HG03575 (cell line): ENCODE data around the gene CCRL2.
"Not testable (repeated sequence)": the region's sequence is repeated elsewhere in the genome, so short reads cannot be mapped to it uniquely, and the experiment has no call there.

ENCODE experiments used
- ATAC-seq: cut with Tn5 transposase; IDR thresholded peaks from one replicate; pipeline ENCODE4 v1.9.1; 2021; ENCODE audit not compliant: unreplicated experiment, insufficient number of reproducible peaks, low FRiP score; ENCODE audit errors: extremely low read depth

Gene CCRL2

GRCh38 chr3:46419816-46420215 lies 12.8 kb downstream of the CCRL2 start:
- no peak for ATAC-seq

- ATAC-seq = no peak
Observed at GRCh38 chr3:46420931-46421330, 13.9 kb downstream of the CCRL2 start.

GRCh38 chr3:46422617-46423016 lies 15.6 kb downstream of the CCRL2 start:
- ATAC-seq = no peak

GRCh38 chr3:46423588-46423987 lies 16.5 kb downstream of the CCRL2 start:
- ATAC-seq = no peak

GRCh38 chr3:46426476-46426875 lies 19.4 kb downstream of the CCRL2 start:
- ATAC-seq = not testable (repeated sequence)

- ATAC-seq = not testable (repeated sequence)
Observed at GRCh38 chr3:46427404-46427803, 20.3 kb downstream of the CCRL2 start.

- ATAC-seq = no peak
Observed at GRCh38 chr3:46427916-46428833, 21.1 kb downstream of the CCRL2 start.

GRCh38 chr3:46429250-46429649 lies 22.2 kb downstream of the CCRL2 start:
- ATAC-seq = no peak

GRCh38 chr3:46429671-46430070 lies 22.6 kb downstream of the CCRL2 start:
- no peak for ATAC-seq

- ATAC-seq = not testable (repeated sequence)
Observed at GRCh38 chr3:46430879-46431278, 23.8 kb downstream of the CCRL2 start.

- ATAC-seq = not testable (repeated sequence)
Observed at GRCh38 chr3:46431905-46432304, 24.8 kb downstream of the CCRL2 start.

- ATAC-seq = not testable (repeated sequence)
Observed at GRCh38 chr3:46433118-46433517, 26.1 kb downstream of the CCRL2 start.

- ATAC-seq = no peak
Observed at GRCh38 chr3:46433841-46434240, 26.8 kb downstream of the CCRL2 start.

GRCh38 chr3:46435081-46435726 lies 28.1 kb downstream of the CCRL2 start:
- no peak for ATAC-seq

- ATAC-seq = no peak
Observed at GRCh38 chr3:46438831-46439230, 31.8 kb downstream of the CCRL2 start.

- no peak for ATAC-seq
Observed at GRCh38 chr3:46440531-46441294, 33.7 kb downstream of the CCRL2 start.

- ATAC-seq = no peak
Observed at GRCh38 chr3:46442576-46443530, 35.8 kb downstream of the CCRL2 start.

GRCh38 chr3:46447228-46447985 lies 40.3 kb downstream of the CCRL2 start:
- ATAC-seq = no peak
